HepG2 (cell line): ENCODE measurements around the gene YPEL4. TPM values are rescaled to one million over a fixed set of nuclear protein-coding genes. Genes with fewer than 3 reads are reported as not detected.

ENCODE experiments used
- DBP ChIP-seq: sonication (generic); formaldehyde crosslinking; IDR thresholded peaks from 2 replicates; pipeline ENCODE4 v1.4.0; 2020; ENCODE audit warnings: missing genetic modification reagents; ENCODE audit errors: not compliant biosample characterization
- DPF2 ChIP-seq: sonication (generic); formaldehyde crosslinking; IDR thresholded peaks from 2 replicates; pipeline ENCODE4 v1.4.0; 2020; ENCODE audit warnings: mild to moderate bottlenecking, low read depth, missing genetic modification reagents, borderline replicate concordance
- ESRRA ChIP-seq: sonication (generic); formaldehyde crosslinking; IDR thresholded peaks from 2 replicates; pipeline ENCODE4 v1.5.1; 2020; ENCODE audit warnings: mild to moderate bottlenecking, low read depth, missing genetic modification reagents
- GABPA ChIP-seq, 2 experiments: IDR thresholded peaks; 2 replicates each; pipeline ENCODE4 v1.6.1; 2011 to 2016; ENCODE audit warnings: low read depth in 2 of 2, low read length in 1 of 2, missing biosample characterization in 1 of 2, missing genetic modification characterization in 1 of 2
- REPIN1 ChIP-seq: sonication (generic); formaldehyde crosslinking; IDR thresholded peaks from 2 replicates; pipeline ENCODE4 v1.8.0; 2022; ENCODE audit warnings: missing genetic modification reagents, low read depth, mild to moderate bottlenecking, borderline replicate concordance
- RFXANK ChIP-seq: IDR thresholded peaks from 2 replicates; pipeline ENCODE4 v1.6.1; 2016
- SALL2 ChIP-seq: sonication (generic); formaldehyde crosslinking; IDR thresholded peaks from 2 replicates; pipeline ENCODE4 v1.8.1; 2023; ENCODE audit warnings: mild to moderate bottlenecking, missing genetic modification reagents, inconsistent platforms
- SCMH1 ChIP-seq: sonication (generic); formaldehyde crosslinking; IDR thresholded peaks from 2 replicates; pipeline ENCODE4 v1.9.0; 2021; ENCODE audit warnings: missing genetic modification reagents, mild to moderate bottlenecking, borderline replicate concordance
- ZBTB38 ChIP-seq: sonication (generic); formaldehyde crosslinking; IDR thresholded peaks from 2 replicates; pipeline ENCODE4 v1.5.1; 2020; ENCODE audit warnings: mild to moderate bottlenecking, missing genetic modification reagents
- ZNF101 ChIP-seq: sonication (generic); formaldehyde crosslinking; IDR thresholded peaks from 2 replicates; pipeline ENCODE4 v1.4.0; 2020; ENCODE audit warnings: mild to moderate bottlenecking, low read depth, missing genetic modification reagents, borderline replicate concordance
- ZNF276 ChIP-seq: sonication (generic); formaldehyde crosslinking; IDR thresholded peaks from 2 replicates; pipeline ENCODE4 v1.4.0; 2020; ENCODE audit warnings: mild to moderate bottlenecking, low read depth, missing genetic modification reagents
- ZNF44 ChIP-seq: sonication (generic); formaldehyde crosslinking; IDR thresholded peaks from 2 replicates; pipeline ENCODE4 v1.5.1; 2020; ENCODE audit warnings: mild to moderate bottlenecking, missing genetic modification reagents
- ZNF460 ChIP-seq: sonication (generic); formaldehyde crosslinking; IDR thresholded peaks from 2 replicates; pipeline ENCODE4 v1.5.1; 2020; ENCODE audit warnings: missing genetic modification reagents, mild to moderate bottlenecking, borderline replicate concordance
- ZNF556 ChIP-seq: sonication (generic); formaldehyde crosslinking; IDR thresholded peaks from 2 replicates; pipeline ENCODE4 v1.4.0; 2020; ENCODE audit warnings: mild to moderate bottlenecking, missing genetic modification reagents, borderline replicate concordance
- ZNF569 ChIP-seq: sonication (generic); formaldehyde crosslinking; IDR thresholded peaks from 2 replicates; pipeline ENCODE4 v1.5.0; 2020; ENCODE audit warnings: mild to moderate bottlenecking, missing genetic modification reagents, moderate library complexity, borderline replicate concordance
- ZNF710 ChIP-seq: sonication (generic); formaldehyde crosslinking; IDR thresholded peaks from 2 replicates; pipeline ENCODE4 v1.5.0; 2020; ENCODE audit warnings: mild to moderate bottlenecking, missing genetic modification reagents, borderline replicate concordance
- ZNF775 ChIP-seq: sonication (generic); formaldehyde crosslinking; IDR thresholded peaks from 2 replicates; pipeline ENCODE4 v1.4.0; 2020; ENCODE audit warnings: missing genetic modification reagents, mild to moderate bottlenecking, moderate library complexity, borderline replicate concordance
- polyA plus RNA-seq, 8 experiments: library from polyadenylated mRNA; depleted of rRNA in 3 of 8; stranded (reverse) in 7 of 8; unstranded in 1 of 8; fragments of >200 nt; fragmentation: Illumina TruSeq in 4 of 8; extraction: Trizol in 4 of 8; gene quantifications; 2 replicates each; pipeline versions ENCODE4 v1.2.1 to v1.2.3, GENCODE V29; 2011 to 2016; ENCODE audit warnings: low read depth in 4 of 8, missing spikeins in 1 of 8, mixed read lengths in 1 of 8; ENCODE audit not compliant: insufficient read depth in 1 of 8
- total RNA-seq, 5 experiments: library from RNA; depleted of rRNA; stranded (reverse); fragments of >200 nt; fragmentation: Illumina TruSeq; extraction: Trizol; gene quantifications; 2 replicates each; pipeline ENCODE4 v1.2.3, GENCODE V29; 2016; ENCODE audit warnings: low read depth in 1 of 5
- TF ChIP-seq, protein P1 (sequence below): sonication (generic); formaldehyde crosslinking; IDR thresholded peaks from 2 replicates; pipeline ENCODE4 v1.4.0; 2020; ENCODE audit warnings: mild to moderate bottlenecking, missing genetic modification reagents, borderline replicate concordance

YPEL4 gene
- total and polyA plus RNA-seq, 2 of the 13 experiments (the other 11 are each of a cell fraction or from before 2014, with no cell fraction given) = 0.04 TPM; not detected in 1

GRCh38 chr11:57667736-57668433 is 18.2 kb upstream of the YPEL4 start, which contains the start of gene ZDHHC5 (continued):
- TF ChIP-seq ZNF710 (0 out of 2 replicates have a peak, but pooled peaks have one; percentile 21), REPIN1 (CRISPR knock-in tag) (no peak; the same call in 1 of the 2 replicates), ZNF460 (CRISPR knock-in tag) (no peak), ZNF44 (CRISPR knock-in tag) (no peak; the same call in 1 of the 2 replicates), GABPA (IDR thresholded peaks at IDR 0.05; ENCODE audit: low read depth, low read length) (peak; percentile 74), GABPA (CRISPR knock-in tag; IDR thresholded peaks at IDR 0.05; ENCODE audit: low read depth) (peak; percentile 84), DPF2 (no peak), ZBTB38 (no peak; the same call in 1 of the 2 replicates), ZNF775 (CRISPR knock-in tag) (no peak), DBP (CRISPR knock-in tag) (no peak), RFXANK (CRISPR knock-in tag) (no peak), ZNF569 (CRISPR knock-in tag) (no peak), ZNF101 (CRISPR knock-in tag) (peak; percentile 39; the same call in 1 of the 2 replicates), ESRRA (peak; percentile 20; the same call in 1 of the 2 replicates), SALL2 (CRISPR knock-in tag) (peak; percentile 55; the same call in 1 of the 2 replicates), SCMH1 (CRISPR knock-in tag) (no peak), ZNF276 (CRISPR knock-in tag) (0 out of 2 replicates have a peak, but pooled peaks have one; percentile 46), ZNF556 (CRISPR knock-in tag) (no peak; the same call in 1 of the 2 replicates)
- TF ChIP-seq, protein P1, sequence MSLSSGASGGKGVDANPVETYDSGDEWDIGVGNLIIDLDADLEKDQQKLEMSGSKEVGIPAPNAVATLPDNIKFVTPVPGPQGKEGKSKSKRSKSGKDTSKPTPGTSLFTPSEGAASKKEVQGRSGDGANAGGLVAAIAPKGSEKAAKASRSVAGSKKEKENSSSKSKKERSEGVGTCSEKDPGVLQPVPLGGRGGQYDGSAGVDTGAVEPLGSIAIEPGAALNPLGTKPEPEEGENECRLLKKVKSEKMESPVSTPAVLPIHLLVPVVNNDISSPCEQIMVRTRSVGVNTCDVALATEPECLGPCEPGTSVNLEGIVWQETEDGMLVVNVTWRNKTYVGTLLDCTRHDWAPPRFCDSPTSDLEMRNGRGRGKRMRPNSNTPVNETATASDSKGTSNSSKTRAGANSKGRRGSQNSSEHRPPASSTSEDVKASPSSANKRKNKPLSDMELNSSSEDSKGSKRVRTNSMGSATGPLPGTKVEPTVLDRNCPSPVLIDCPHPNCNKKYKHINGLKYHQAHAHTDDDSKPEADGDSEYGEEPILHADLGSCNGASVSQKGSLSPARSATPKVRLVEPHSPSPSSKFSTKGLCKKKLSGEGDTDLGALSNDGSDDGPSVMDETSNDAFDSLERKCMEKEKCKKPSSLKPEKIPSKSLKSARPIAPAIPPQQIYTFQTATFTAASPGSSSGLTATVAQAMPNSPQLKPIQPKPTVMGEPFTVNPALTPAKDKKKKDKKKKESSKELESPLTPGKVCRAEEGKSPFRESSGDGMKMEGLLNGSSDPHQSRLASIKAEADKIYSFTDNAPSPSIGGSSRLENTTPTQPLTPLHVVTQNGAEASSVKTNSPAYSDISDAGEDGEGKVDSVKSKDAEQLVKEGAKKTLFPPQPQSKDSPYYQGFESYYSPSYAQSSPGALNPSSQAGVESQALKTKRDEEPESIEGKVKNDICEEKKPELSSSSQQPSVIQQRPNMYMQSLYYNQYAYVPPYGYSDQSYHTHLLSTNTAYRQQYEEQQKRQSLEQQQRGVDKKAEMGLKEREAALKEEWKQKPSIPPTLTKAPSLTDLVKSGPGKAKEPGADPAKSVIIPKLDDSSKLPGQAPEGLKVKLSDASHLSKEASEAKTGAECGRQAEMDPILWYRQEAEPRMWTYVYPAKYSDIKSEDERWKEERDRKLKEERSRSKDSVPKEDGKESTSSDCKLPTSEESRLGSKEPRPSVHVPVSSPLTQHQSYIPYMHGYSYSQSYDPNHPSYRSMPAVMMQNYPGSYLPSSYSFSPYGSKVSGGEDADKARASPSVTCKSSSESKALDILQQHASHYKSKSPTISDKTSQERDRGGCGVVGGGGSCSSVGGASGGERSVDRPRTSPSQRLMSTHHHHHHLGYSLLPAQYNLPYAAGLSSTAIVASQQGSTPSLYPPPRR = no peak; the same call in 1 of the 2 replicates
